ENCODE results near the gene ADAMTS4.

The ADAMTS4 gene

DNA sequence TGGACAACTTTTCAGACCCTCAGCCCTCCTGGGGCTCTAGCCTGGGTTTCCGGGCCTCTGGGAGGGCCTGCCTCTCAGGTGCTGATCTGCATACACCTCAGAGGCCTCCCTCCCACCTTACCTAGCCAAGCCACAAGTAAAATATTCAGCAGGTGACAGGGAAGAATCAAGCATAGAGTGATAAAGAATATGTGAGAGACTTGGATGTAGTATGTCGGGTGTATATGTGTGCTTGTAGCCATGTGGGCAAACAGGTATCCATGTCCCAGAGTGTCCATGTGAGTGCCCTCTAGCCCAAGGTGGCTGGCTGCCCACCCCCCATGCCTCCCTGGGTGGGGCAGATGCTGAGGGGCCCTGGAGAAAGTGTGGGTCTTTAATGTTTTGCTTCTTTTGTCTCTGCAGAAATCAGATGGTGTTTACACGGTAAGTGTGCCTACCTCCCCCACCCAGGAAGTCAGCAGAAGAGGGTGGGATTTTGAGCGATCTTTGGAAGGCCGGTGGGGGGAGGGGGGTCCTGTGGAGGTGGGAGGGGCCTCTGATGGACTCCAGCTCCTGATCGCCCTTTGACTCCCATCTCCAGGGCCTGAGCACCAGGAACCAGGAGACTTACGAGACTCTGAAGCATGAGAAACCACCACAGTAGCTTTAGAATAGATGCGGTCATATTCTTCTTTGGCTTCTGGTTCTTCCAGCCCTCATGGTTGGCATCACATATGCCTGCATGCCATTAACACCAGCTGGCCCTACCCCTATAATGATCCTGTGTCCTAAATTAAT, 19.6 kb upstream of the ADAMTS4 start:
- no peak for DNase-seq

DNA sequence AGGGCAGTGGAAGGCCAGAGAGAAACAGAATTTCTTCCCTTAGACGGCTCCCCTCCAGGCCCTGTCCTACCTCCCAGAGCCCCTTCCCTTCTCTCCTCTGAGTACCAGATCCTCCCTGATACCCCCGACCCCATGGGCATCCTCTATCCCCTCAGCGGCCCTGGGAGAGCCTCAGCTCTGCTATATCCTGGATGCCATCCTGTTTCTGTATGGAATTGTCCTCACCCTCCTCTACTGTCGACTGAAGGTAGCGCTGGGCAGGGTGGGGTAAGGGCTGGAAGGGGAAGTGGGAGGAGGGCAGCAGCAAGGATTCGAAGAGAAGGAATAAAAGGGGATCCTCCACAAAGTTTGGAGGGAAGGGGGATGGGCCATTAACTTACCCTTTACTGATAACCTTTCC, 19.0 kb upstream of the ADAMTS4 start:
- no peak for DNase-seq

- no peak for DNase-seq
Measured at GRCh38 chr1:161216945-161217712, 18.3 kb upstream of the ADAMTS4 start.

- no peak for DNase-seq
Measured at GRCh38 chr1:161215076-161215475, 16.2 kb upstream of the ADAMTS4 start, which contains the start of gene FCER1G. Gene FCER1G, plus strand, starts transcription at chr1:161215295. Its CDS starts 27 bp downstream, at chr1:161215322.

- no peak for DNase-seq
Measured at GRCh38 chr1:161214369-161214768, 15.5 kb upstream of the ADAMTS4 start.

DNA sequence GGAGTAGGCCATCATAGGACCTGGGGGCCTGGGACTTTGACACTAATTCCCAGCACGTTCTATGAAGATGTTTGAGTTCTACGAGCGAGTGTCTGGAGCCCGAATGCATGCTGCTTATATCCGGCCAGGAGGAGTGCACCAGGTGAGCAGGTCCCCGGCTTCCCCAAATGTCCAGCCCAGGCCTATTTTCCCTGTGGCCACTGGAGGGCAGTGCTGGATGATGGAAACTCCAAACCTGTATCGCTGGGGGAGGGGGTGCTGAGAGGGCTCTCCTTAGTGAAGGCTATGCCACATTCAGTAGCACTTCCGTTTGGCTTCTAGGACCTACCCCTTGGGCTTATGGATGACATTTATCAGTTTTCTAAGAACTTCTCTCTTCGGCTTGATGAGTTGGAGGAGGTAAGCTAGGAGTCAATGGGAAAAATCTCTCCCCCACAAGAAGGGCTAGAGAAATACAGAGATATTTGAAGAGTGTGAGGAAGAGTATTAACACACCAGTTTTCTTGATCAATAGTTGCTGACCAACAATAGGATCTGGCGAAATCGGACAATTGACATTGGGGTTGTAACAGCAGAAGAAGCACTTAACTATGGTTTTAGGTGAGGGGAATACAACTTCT, 11.0 kb upstream of the ADAMTS4 start:
- DNase-seq, result peak; percentile 70

- DNase-seq, result no peak
Measured at GRCh38 chr1:161207173-161207572, 8.3 kb upstream of the ADAMTS4 start.

DNA sequence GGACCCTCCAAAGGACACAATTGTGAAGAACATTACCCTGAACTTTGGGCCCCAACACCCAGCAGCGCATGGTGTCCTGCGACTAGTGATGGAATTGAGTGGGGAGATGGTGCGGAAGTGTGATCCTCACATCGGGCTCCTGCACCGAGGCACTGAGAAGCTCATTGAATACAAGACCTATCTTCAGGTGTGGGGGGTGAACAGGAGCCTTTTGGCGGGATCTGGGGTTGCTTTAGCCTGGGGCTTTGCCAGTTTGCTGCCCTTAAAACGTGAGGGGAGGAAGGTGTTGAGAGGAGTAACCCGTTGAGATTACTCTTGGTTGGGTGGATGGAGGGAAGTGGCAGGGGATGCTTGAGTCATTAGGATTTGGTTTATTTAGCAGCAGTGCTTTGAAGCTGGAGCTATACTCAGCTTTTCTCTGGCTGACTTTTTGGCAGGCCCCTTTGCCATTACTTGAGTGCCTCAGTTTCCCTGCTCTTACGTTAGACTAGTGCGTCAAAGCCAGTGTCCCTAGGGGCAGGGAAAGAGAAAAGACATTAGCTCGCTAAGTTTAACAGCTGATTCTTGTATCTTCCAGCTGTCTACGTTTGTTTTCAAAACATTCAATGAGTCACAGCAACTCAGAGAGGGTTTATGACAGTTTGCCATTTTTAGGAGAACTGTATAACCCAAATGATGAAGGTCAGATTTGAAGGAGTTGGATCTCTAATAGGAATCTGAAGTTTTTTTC, 7.7 kb upstream of the ADAMTS4 start:
- no peak for DNase-seq

- peak; percentile 95 for DNase-seq
Measured at GRCh38 chr1:161201836-161202712, 3.2 kb upstream of the ADAMTS4 start, which contains the start of gene NDUFS2. Gene NDUFS2, plus strand, starts transcription at chr1:161202367. Its CDS starts 19 bp downstream, at chr1:161202386.

GRCh38 chr1:161200992-161201835, 2.4 kb upstream of the ADAMTS4 start:
- no peak for DNase-seq

DNA sequence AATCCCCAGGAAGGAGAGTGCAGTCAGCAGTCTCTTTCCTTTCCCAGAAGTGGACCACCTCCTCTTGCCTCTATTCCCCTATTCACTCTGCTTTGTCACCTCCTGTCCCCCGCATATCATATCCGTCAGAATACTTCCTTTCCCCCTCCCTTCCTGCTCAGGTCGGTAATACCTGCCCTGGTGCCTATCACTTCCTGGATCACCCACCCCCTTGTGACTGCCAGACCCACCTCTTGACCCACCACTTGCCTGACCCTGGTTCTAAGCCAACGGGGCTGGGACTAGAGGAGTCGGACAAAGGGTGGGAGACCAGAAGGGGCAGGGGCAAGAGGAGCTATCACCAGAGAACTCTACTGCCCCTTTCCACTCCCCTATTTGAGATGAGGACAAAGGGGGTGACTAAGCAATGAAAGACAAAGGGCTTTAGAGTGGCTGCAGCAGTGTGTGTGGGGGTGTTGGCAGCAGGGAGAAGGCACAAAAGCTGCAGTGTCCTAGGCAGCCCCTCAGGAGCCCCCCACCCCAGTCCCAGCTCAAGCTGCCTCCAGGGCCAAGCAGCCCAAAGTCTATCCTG, 1.7 kb upstream of the ADAMTS4 start:
- DNase-seq, result no peak

DNA sequence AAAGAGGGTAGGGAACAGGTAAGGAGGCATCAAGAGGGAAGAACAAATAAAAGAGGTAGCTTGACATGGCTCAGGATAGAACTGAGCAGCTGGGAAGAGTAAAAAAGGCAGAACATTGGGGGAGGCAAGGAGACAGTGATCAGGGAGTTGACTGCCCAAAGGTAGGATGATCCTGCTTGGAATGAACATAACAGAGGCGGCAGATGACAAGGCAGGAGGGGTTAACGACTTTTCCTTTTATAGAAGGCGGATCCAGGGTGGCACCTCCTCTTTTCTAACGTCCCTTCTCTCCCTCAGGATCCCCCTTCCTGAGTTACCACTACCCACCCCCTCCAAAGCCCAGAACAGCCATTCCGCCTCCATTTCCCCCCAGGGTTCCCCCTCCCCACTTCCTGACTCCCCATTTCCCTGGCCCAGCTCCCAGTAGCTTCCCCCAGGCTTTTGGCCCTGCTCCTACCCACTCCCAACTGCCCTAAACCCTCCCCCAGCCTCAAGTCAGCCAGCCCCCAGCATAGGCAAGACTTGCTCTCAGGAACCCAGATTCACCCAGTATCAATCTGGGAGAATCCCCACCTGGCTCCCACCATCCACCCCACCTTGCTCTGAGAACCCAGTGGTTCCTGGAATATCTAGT, 769 bp upstream of the ADAMTS4 start:
- no peak for DNase-seq

DNA sequence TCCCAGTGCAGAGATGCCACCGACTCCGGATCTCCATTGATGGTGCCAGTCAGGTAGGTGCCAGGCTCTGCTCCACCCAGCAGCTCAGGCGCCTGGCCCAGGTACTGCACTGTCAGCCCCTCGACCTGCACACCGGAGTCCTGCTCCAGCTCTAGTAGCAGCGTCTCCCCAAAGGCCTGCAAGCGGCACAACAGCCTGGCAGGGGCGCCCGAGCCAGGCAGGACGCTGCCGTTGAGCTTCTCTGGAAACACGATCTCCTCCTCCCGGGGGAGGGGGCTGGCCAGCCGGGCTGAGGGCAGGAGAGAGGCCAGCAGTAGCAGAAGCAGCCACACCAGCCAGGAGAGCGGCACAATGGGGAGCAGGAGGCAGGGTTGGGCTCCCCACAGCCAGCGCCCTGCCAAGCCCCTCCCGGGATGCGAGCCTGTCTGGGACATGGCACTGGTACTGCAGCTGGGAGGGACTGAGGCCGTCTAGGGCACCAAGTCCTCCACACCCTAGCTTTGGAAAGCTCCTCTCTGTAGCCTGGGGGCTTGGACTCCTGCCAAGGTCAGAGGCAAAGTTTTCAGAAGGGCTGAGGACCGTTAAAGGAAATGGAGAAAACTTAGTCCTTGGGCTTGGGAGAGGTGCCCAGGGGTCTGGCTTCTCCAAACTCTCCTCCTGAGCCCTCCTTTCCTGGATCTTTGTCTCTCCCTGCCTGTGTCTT, 509 bp downstream of the ADAMTS4 start:
- no peak for DNase-seq

GRCh38 chr1:161197560-161198193, 1.2 kb downstream of the ADAMTS4 start:
- DNase-seq, result no peak

DNA sequence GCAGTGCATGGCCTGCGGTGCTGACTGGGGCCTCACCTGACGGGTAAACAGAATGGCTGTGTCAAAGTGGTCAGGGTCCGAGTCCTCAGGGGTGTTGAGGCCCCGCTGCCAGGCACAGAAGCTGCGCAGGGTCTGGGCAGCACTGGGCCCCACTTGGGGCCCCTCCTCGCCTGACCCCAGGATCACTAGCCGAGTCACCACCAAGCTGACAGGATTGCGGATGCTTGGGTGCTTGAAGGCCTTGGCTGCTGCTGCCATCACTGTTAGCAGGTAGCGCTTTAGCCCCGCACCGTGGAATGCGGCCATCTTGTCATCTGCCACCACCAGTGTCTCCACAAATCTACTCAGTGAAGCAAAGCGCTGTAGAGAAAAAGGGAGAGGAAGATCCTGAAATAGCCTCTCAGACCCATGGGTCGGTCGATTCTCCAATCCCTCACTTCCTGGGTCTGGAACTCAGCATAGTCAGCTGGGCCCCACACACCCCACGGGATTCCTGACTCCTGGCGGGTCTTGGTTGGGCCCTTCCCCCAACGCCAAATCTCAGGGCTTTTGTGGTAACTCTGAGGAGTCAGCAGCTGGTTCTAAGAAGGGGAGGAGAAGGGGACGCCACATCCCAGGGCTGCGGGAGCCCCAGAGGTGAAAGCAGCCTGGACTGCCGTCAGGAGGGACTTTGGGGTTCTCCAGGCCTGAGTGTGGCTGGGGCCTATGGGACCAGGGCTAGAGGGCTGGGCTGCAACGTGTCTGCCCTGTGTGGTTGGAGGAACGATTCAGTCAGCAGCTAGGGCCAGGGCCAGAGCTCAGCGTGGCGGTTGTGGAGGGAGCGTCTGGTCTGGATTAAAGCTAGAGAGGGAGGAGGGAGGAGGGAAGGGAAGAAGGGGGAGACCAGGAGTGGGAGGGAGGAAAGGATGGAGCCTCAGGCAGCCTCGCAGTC, 2.1 kb downstream of the ADAMTS4 start:
- no peak for DNase-seq

GRCh38 chr1:161196111-161196510, 2.7 kb downstream of the ADAMTS4 start:
- DNase-seq, result no peak

DNA sequence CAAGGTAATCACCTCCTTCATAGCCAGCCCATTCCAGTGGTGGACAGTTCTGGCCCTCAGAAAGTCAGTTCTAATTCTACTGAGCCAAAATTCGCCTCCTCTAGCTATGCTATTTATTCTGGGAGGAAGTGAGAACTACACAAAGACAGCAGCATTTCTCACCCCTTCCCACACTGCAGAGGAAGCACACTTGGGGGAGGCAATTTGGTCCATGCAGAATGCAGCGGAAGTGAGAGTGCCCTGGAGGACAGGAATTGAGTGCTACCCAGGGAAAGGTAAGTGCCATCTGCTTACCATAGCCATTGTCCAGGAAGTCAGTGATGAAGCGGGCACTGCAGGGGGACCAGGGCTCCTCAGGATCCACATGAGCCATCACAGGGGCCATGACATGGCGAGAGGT, 3.7 kb downstream of the ADAMTS4 start:
- DNase-seq, result no peak

All from activated gamma-delta T cell treated with Interleukin-2 at 50 U/mL for 16 hours (primary cell).